NK-92 treated with Interleukin-12 subunit alpha and Interleukin-12 subunit beta, amount 100 ng/mL, for 24 hours (cell line): ENCODE results near the gene CKMT1B.
"Not testable (repeated sequence)": the region's sequence is repeated elsewhere in the genome, so short reads cannot be mapped to it uniquely, and the experiment has no call there.

Experiments
- DNase-seq: peaks from one replicate; lab custom pipeline; 2025; lab: John Stamatoyannopoulos, UW

The CKMT1B gene

DNA sequence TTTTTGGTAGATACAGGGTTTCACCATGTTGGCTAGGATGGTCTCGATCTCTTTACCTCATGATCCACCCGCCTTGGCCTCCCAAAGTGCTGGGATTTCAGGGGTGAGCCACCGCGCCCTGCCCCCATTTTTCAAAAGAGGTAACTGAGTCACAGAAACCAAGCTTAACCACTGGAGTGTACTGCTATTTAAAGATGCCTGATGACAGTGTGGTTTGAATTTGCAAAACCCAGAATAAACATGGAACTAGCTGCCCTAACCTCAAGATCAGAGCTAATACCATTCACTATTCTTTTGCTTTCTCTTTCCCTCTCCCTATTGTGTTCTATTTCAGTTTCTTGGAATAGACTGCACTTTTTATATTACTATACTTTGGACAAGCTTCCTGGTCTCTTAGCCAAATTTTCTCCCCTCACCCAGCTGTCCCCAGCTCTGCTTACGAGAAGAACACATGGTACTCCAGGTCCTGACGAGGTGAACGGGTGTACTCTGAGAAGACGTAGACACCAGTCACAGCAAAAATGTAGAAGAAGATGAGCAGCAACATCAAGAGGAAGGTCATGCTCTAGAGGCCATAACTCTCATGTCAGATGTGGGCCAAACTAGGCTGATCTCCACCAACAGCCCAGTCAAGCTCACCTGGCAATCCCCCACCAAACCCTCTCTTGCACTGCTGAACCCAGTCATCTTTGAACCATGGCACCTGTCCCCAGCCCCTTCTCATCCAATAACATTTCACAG is 44.8 kb downstream of the CKMT1B start:
- not testable (repeated sequence) for DNase-seq
